Caco-2 (cell line): Measurements from ENCODE around the gene CABP2. TPM values are rescaled to one million over a fixed set of nuclear protein-coding genes. Genes with fewer than 3 reads are reported as not detected.

Source experiments
- BruUV-seq: library from RNA; stranded (reverse); fragments of 400-500 nt; replicated peaks from 2 replicates; lab custom pipeline; 2021; lab: Mats Ljungman, UMichigan
- CTCF ChIA-PET: fragments of 300-600 bp; sonication (Branson Sonifier 250); formaldehyde crosslinking; loops from one replicate; lab custom pipeline; 2022; ENCODE audit warnings: antibody characterized with exemption; lab: Charles Lee
- POLR2A ChIA-PET: fragments of 300-600 bp; sonication (Branson Sonifier 250); formaldehyde crosslinking; loops from one replicate; lab custom pipeline; 2022; ENCODE audit warnings: antibody characterized with exemption; lab: Charles Lee
- DNase-seq, 2 experiments: peaks; one replicate each; pipeline versions ENCODE4 v3.0.0 to v3.0.0-alpha.2; 2020 to 2022
- H3K27me3 ChIP-seq: replicated peaks from 2 replicates; pipeline ENCODE4 v1.6.0; 2011; ENCODE audit warnings: low read length; ENCODE audit not compliant: control insufficient read depth, insufficient read depth
- H3K36me3 ChIP-seq: 2 replicates; pipeline ENCODE4 v1.5.1; 2011; ENCODE audit warnings: low read length; ENCODE audit not compliant: control insufficient read depth, insufficient read depth
- H3K4me1 ChIP-seq: fragments of 250-450 bp; sonication (Bioruptor Pico); 2 replicates; pipeline ENCODE4 v1.5.1; 2020; ENCODE audit warnings: mild to moderate bottlenecking
- H3K4me3 ChIP-seq: 2 replicates; pipeline ENCODE4 v1.5.1; 2011; ENCODE audit warnings: low read depth, mild to moderate bottlenecking, control low read depth, low read length
- H3K9me3 ChIP-seq: fragments of 250-450 bp; sonication (Bioruptor Pico); 2 replicates; pipeline ENCODE4 v1.5.1; 2020; ENCODE audit warnings: mild to moderate bottlenecking, moderate library complexity
- H3K27ac Mint-ChIP-seq: one replicate; pipeline ENCODE4 v1.8.0; 2022; ENCODE audit warnings: mixed read lengths; ENCODE audit not compliant: unreplicated experiment
- H3K27me3 Mint-ChIP-seq: one replicate; pipeline ENCODE4 v1.8.0; 2022; ENCODE audit warnings: mixed read lengths; ENCODE audit not compliant: insufficient read depth, unreplicated experiment
- H3K36me3 Mint-ChIP-seq: one replicate; pipeline ENCODE4 v1.8.0; 2022; ENCODE audit warnings: mild to moderate bottlenecking, mixed read lengths; ENCODE audit not compliant: insufficient read depth, unreplicated experiment
- H3K4me1 Mint-ChIP-seq: one replicate; pipeline ENCODE4 v1.8.0; 2022; ENCODE audit warnings: low read depth, mixed read lengths; ENCODE audit not compliant: unreplicated experiment
- H3K4me3 Mint-ChIP-seq: one replicate; pipeline ENCODE4 v1.8.0; 2022; ENCODE audit warnings: mild to moderate bottlenecking, moderate library complexity, mixed read lengths; ENCODE audit not compliant: unreplicated experiment
- H3K9me3 Mint-ChIP-seq: one replicate; pipeline ENCODE4 v1.8.0; 2022; ENCODE audit warnings: mixed read lengths; ENCODE audit not compliant: unreplicated experiment
- CTCF ChIP-seq, 2 experiments: fragments of 200-600 bp in 1 of 2; IDR thresholded peaks; 1 replicate in 1 of 2; 2 replicates in 1 of 2; pipeline versions ENCODE4 v1.5.1 to v1.8.0; 2011 to 2022; ENCODE audit warnings: antibody characterized with exemption in 1 of 2, control low read depth in 1 of 2, inconsistent platforms in 1 of 2, low read depth in 1 of 2, low read length in 1 of 2, mild to moderate bottlenecking in 1 of 2, moderate library complexity in 1 of 2; ENCODE audit not compliant: insufficient read depth in 1 of 2, severe bottlenecking in 1 of 2, unreplicated experiment in 1 of 2
- intact Hi-C: fragments of 100-400 bp; cut with micrococcal nuclease; formaldehyde crosslinking; loops from one replicate; pipeline ENCODE4 v1.10.0; 2022; ENCODE audit not compliant: unreplicated experiment
- total RNA-seq: library from RNA; stranded (reverse); gene quantifications from 2 replicates; pipeline ENCODE4 v1.2.3, GENCODE V29; 2022

Gene CABP2
- total RNA-seq, 1 experiment from 2014 or later = not detected

DNA sequence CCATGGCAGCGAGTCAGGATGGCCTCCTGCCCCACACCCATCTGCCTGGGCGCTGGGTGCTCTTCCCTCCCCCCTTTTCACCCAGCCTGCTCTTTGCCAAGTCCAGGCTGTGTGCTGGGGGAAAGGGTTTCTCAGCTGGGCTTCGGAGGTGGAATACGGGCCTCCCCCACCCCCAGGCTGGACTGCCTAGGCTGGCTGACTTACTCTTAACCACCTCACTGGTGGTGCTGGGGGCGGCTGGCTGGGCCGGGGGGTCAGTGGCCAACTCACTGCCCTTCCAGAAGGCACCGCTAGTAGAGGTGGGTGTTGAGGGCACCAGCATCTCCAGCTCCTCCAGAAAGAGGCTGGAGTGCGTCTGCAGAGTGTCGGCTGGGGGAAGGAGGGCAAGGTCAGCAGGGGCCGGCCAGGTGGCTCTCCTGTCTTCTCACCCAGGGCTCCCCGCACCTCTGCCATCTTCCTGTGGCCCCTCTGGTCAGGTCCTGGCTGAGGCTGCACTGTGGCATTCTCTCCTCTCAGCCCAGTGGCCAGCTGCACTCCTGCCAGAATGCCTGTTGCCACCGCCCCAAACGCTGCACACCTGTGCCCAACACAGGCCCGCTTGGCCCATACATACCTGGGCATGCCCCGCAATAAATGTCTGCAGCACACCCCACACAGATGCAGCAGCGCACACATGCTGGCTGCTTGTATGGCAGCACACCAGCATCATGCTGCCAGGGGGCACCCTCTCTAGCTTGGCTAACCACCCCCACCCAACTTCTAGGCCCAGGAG is 27.8 kb downstream of the CABP2 start:
- Histone ChIP-seq H3K36me3 (peaks cover 6% of the 10 kb centered on the region; the same call in 1 of the 2 replicates), H3K4me3 (no peak overlapping the region), H3K27me3 (no peaks in the 10 kb centered on the region), H3K4me1 (0 out of 2 replicates have a peak, but pooled peaks cover 5% of the 10 kb centered on the region), H3K9me3 (no peaks in the 10 kb centered on the region)
- ChIA-PET CTCF (interaction anchor here (0.7 kb wide), 1 partner anchor 816 kb away, joined by 4 read pairs; no protein-coding TSS in a partner anchor), POLR2A (interaction anchor here (0.6 kb wide), 1 partner anchor 18 kb away, joined by 3 read pairs; no protein-coding TSS in a partner anchor)
- Mint-ChIP-seq H3K9me3 (no peaks in the 10 kb centered on the region), H3K27ac (no peak overlapping the region), H3K4me1 (no peaks in the 10 kb centered on the region), H3K27me3 (no peaks in the 10 kb centered on the region), H3K36me3 (peaks cover 81% of the 10 kb centered on the region), H3K4me3 (no peak overlapping the region)
- intact Hi-C loops = no loop called here
- DNase-seq = no peak
- BruUV-seq = no TSS peak
- TF ChIP-seq CTCF (IDR thresholded peaks at IDR 0.05; ENCODE audit: insufficient read depth in 1 of 2, low read depth in 1 of 2, low read length in 1 of 2, severe bottlenecking in 1 of 2, unreplicated experiment in 1 of 2) = no peak

GRCh38 chr11:67494371-67495233 is 28.6 kb downstream of the CABP2 start:
- Mint-ChIP-seq H3K27me3 (no peaks in the 10 kb centered on the region), H3K4me1 (peaks cover 3% of the 10 kb centered on the region), H3K36me3 (peaks cover 87% of the 10 kb centered on the region), H3K4me3 (no peak overlapping the region), H3K9me3 (no peaks in the 10 kb centered on the region), H3K27ac (no peak overlapping the region)
- Histone ChIP-seq H3K36me3 (peaks cover 8% of the 10 kb centered on the region; the same call in 1 of the 2 replicates), H3K9me3 (no peaks in the 10 kb centered on the region), H3K4me3 (no peak overlapping the region), H3K27me3 (no peaks in the 10 kb centered on the region), H3K4me1 (0 out of 2 replicates have a peak, but pooled peaks cover 5% of the 10 kb centered on the region)
- ChIA-PET POLR2A (no interaction called here), CTCF (interaction anchor here (0.7 kb wide), 1 partner anchor 817 kb away, joined by 4 read pairs; no protein-coding TSS in a partner anchor)
- intact Hi-C loops = no loop called here
- TF ChIP-seq CTCF (IDR thresholded peaks at IDR 0.05; ENCODE audit: insufficient read depth in 1 of 2, low read depth in 1 of 2, low read length in 1 of 2, severe bottlenecking in 1 of 2, unreplicated experiment in 1 of 2) = no peak
- peak in 1 of 2 experiments; percentile 46 for DNase-seq
- no TSS peak for BruUV-seq
